Right forelimb (tissue), 1 donor: ENCODE measurements around the gene LYPD6.
A peak's percentile ranks its signal among the peaks of the same experiment; 100 is the strongest.
"Not testable (repeated sequence)": the region's sequence is repeated elsewhere in the genome, so short reads cannot be mapped to it uniquely, and the experiment has no call there.

Source experiments
- DNase-seq: peaks from one replicate; pipeline ENCODE4 v3.0.0-alpha.2; 2018

Gene LYPD6

GRCh38 chr2:149458502-149458901 is 128.1 kb downstream of the LYPD6 start:
- DNase-seq, result no peak

DNA sequence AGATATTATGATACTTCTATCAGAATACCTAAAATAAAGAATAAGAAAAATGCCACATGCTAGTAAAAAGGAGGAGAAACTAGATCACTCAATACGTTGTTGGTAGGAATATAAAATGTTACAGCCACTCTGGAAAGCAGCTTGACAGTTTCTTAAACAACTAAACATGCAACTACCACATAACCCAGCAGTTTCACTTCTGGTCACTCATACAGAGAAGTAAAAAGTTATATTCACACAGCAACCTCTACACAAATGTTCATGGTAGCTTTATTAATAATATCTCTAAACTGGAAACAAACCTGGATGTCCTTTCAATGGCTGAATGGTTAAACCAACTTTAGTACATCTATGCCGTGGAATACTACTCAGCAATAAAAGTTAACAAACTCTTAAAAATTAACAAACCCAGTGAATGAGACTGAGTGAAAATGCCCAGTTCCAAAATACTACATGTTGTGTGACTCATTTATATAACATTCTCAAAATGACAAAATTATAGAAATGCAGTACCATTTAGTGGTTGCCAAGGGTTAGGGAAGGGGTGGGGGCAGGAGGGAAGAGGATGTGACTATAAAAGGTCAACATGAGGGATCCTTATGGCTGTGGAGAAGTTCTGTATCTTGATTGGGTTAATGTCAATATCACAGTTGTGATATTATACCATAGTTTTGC is 133.1 kb downstream of the LYPD6 start:
- no peak for DNase-seq

GRCh38 chr2:149464396-149464795 is 134.0 kb downstream of the LYPD6 start:
- DNase-seq, result no peak

- no peak for DNase-seq
Measured at GRCh38 chr2:149465873-149466272, 135.5 kb downstream of the LYPD6 start.

DNA sequence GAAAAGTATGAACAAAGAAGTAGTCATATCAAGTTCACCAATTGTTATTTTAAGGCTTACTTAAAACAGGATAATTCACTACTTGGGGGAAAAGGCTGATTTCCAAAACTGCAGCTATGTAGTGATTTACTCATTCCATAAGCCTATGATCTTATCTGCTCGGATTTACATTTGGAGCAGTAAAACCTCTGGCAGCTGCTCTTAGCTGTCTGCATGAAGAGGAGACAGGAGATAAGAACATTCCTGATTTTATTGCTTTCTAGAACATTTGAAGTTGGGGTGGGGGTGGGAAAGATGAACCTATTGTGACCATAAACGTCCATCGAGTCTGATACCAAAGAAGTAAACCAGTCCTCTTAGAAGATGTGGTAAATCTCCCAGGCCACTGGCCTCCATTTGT is 136.2 kb downstream of the LYPD6 start:
- DNase-seq, result no peak

- no peak for DNase-seq
Measured at GRCh38 chr2:149467436-149467835, 137.0 kb downstream of the LYPD6 start.

GRCh38 chr2:149468636-149469035 is 138.2 kb downstream of the LYPD6 start:
- no peak for DNase-seq

DNA sequence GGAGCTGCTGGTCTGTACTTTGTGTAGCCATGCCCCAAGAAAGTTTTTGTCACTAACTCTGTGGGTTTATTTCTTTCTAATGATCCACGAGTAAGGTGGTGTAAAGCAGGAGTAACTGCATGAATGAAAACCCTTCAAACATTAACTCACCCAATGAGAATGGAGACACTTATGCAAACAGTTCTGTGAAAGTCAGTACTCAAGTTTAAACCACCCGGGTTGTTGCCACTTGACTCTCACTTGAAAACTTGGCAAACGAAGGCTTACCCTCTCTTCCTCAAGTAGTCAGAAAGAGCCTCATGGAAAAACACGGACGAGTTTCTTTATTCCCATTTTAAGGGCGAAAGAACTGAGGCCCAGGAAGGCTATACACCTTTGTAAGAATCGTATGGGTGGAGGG is 139.7 kb downstream of the LYPD6 start:
- no peak for DNase-seq

GRCh38 chr2:149472413-149472812 is 142.0 kb downstream of the LYPD6 start:
- no peak for DNase-seq

DNA sequence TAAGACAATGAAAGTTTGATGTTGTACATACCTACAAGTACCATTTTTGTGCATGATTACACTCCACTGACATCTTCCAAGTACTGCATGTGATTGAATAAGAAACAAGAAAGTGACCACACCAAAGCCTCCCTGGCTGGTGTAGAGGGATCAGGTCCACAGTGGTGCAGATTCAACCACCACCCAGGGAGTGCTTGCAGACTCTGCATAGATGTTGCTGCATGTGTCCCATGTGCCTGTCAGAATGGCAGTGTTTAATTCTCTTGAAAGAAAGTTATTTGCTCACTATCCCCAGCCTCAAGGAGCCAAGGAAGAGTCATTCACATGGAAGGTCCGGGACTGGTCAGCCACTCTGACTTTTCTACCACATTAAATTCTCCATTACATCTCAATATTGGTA is 142.7 kb downstream of the LYPD6 start:
- no peak for DNase-seq

DNA sequence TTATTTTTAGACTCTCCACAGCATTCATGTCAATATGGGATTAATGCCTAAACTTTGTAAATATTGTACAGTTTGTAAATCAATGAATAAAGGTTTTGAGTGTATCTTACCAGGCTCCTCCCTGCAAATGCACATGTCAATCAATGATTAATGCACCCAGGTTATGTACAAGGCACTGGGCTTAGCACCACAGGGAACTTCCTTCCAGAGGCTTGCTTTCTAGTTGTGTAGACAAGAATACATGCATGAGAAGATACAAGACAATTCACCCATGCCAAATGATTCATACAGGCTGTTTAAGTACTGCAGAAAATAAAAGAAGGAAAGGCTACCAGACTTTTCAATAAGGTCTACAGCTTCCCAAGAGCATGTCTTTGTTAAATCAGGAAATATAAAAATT is 143.1 kb downstream of the LYPD6 start:
- no peak for DNase-seq

- DNase-seq, result no peak
Measured at GRCh38 chr2:149483004-149483605, 152.7 kb downstream of the LYPD6 start.

GRCh38 chr2:149486664-149487063 is 156.3 kb downstream of the LYPD6 start:
- no peak for DNase-seq

- DNase-seq, result no peak
Measured at GRCh38 chr2:149487189-149487588, 156.8 kb downstream of the LYPD6 start.

- DNase-seq, result no peak
Measured at GRCh38 chr2:149488706-149489440, 158.5 kb downstream of the LYPD6 start.

DNA sequence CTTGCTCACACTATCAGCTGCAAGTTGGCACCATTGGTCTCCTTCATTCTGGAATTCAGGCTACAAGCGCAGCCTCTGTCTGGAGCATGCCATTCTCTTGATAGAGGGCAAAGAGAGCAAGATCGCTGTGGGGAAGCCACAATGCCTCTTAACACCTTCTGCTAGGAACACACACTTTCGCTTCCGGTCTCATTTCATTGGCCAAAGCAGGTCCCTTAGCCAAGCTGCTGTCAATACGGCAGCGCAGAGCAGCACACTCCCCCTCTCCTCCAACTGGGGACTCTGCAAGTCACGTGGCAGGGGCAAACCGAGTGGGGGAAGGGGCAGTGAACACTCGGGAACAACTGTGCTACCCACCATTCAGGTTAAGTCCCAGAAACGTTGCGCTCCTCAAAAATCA is 159.1 kb downstream of the LYPD6 start:
- no peak for DNase-seq

DNA sequence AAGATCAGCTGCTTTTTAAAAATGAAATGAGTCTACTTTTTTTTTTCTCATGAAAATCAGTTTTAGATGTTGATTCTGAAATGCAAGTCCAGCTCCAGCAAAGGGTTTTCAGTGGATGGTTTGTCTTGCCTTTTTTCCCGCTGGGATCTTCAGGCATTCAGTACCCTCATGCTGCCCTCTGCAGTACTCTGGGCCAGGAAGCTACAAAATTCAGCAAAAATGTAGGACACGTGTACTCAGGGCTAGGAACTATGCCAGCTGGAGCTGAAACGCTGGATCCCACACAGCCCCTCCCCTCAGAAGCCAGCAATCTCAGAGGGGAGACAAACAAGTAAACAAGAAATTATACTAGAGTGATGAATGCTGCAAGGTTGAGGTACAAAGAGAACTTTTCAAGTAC is 159.9 kb downstream of the LYPD6 start:
- DNase-seq, result peak; percentile 43

DNA sequence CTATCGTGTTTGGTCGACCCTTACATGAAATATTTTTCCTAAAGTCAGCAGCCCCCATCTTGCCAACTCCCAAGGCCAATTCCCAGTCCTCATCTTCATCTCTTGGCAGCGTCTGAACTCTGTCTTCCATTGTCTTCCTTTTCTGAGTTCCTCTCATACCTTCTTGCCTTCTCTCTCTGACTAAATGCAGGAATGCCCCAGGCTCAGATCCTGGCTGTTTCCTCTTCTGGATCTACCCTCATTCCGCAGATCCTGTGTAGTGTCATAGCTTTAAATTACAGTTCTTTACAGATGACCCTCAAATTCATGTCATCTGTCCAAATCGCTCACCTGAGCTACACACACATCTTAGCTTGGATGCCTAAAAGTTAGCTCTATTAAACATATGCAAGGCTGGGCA is 162.5 kb downstream of the LYPD6 start:
- DNase-seq, result no peak

- not testable (repeated sequence) for DNase-seq
Measured at GRCh38 chr2:149499204-149499603, 168.8 kb downstream of the LYPD6 start.

GRCh38 chr2:149506808-149507207 is 176.4 kb downstream of the LYPD6 start:
- DNase-seq, result not testable (repeated sequence)

DNA sequence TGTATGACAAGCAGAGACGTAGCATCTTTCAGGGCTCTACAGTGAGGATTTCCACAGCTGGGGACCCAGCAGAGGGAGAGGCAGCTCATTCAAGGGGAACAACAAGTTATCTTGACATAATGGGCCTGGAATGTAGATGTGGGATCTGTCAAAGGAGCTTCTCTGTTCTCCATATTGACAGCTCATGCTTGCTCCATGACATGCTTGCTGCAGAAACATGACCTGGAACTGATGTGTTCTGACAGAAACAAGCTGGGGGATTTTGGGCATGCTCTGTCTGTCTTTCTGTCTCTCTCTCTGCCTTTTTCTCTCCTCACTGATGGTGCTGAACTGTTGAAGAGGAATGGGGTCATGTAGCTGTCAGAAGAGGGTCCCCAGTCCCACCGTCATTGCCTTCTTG is 177.6 kb downstream of the LYPD6 start:
- no peak for DNase-seq

- DNase-seq, result no peak
Measured at GRCh38 chr2:149513461-149513860, 183.1 kb downstream of the LYPD6 start.
